Limb (tissue), 2 donors: Measurements from ENCODE around the gene PRDX2.

ENCODE experiments used
- DNase-seq, 2 donors: peaks; one replicate each; pipeline ENCODE4 v3.0.0-alpha.2; 2016; ENCODE audit errors: extremely low spot score in 2 of 2

Gene PRDX2

GRCh38 chr19:12792051-12792852 is 9.3 kb downstream of the PRDX2 start:
- DNase-seq = peak; percentile 30 to 75

- peak; percentile 91 to 97 for DNase-seq
These were observed 10.1 kb downstream of the PRDX2 start, which contains the start of gene JUNB for GRCh38 chr19:12791345-12792050. TSS of gene JUNB (plus strand) at chr19:12791486. CDS start at chr19:12791772, 286 bp downstream.

- peak; percentile 10 to 55 for DNase-seq
These were observed 10.8 kb downstream of the PRDX2 start for GRCh38 chr19:12790628-12791344.

GRCh38 chr19:12789904-12790619 is 11.5 kb downstream of the PRDX2 start:
- peak; percentile 92 to 96 for DNase-seq

- DNase-seq = no peak
These were observed 12.3 kb downstream of the PRDX2 start for GRCh38 chr19:12789098-12789903.

GRCh38 chr19:12788682-12789097 is 12.9 kb downstream of the PRDX2 start:
- peak; percentile 64 to 84 for DNase-seq

- peak in 1 of 2 donors; percentile 59 for DNase-seq
These were observed 13.4 kb downstream of the PRDX2 start for GRCh38 chr19:12788042-12788681.

- DNase-seq = no peak
These were observed 14.1 kb downstream of the PRDX2 start for GRCh38 chr19:12787458-12787857.

GRCh38 chr19:12786952-12787351 is 14.6 kb downstream of the PRDX2 start:
- DNase-seq = no peak

GRCh38 chr19:12786141-12786870 is 15.3 kb downstream of the PRDX2 start:
- DNase-seq = peak in 1 of 2 donors; percentile 2

GRCh38 chr19:12785431-12786031 is 16.1 kb downstream of the PRDX2 start:
- DNase-seq = no peak

GRCh38 chr19:12784871-12785430 is 16.6 kb downstream of the PRDX2 start:
- DNase-seq = peak in 1 of 2 donors; percentile 40

- DNase-seq = peak; percentile 2 to 34
These were observed 17.2 kb downstream of the PRDX2 start for GRCh38 chr19:12784394-12784870.

- peak in 1 of 2 donors; percentile 34 for DNase-seq
These were observed 17.7 kb downstream of the PRDX2 start for GRCh38 chr19:12783849-12784393.

- no peak for DNase-seq
These were observed 18.2 kb downstream of the PRDX2 start for GRCh38 chr19:12783291-12783848.

- peak; percentile 75 to 94 for DNase-seq
These were observed 18.9 kb downstream of the PRDX2 start for GRCh38 chr19:12782424-12783290.

- DNase-seq = no peak
These were observed 19.5 kb downstream of the PRDX2 start for GRCh38 chr19:12782174-12782423.
